GM19468 (cell line): Measurements from ENCODE around the gene EFHD1.

Experiments
- ATAC-seq: cut with Tn5 transposase; IDR thresholded peaks from one replicate; pipeline ENCODE4 v1.9.1; 2021; ENCODE audit warnings: mild to moderate bottlenecking, moderate library complexity, moderate number of reproducible peaks; ENCODE audit not compliant: unreplicated experiment; ENCODE audit errors: extremely low read depth

EFHD1 gene

GRCh38 chr2:232633413-232634205, at the start of gene EFHD1:
EFHD1 (plus strand) TSS chr2:232633604; CDS start chr2:232633705, 101 bp downstream.
- peak; percentile 26 for ATAC-seq

- no peak for ATAC-seq
These were observed 49.2 kb upstream of the EFHD1 start for GRCh38 chr2:232584238-232584637.

GRCh38 chr2:232586943-232587505, 46.4 kb upstream of the EFHD1 start:
- ATAC-seq, result no peak

- no peak for ATAC-seq
These were observed 45.9 kb upstream of the EFHD1 start for GRCh38 chr2:232587512-232587911.

GRCh38 chr2:232588031-232588430, 45.4 kb upstream of the EFHD1 start:
- ATAC-seq, result no peak

GRCh38 chr2:232588680-232589585, 44.5 kb upstream of the EFHD1 start:
- ATAC-seq, result no peak

- no peak for ATAC-seq
These were observed 40.5 kb upstream of the EFHD1 start for GRCh38 chr2:232592772-232593395.

GRCh38 chr2:232593982-232594381, 39.4 kb upstream of the EFHD1 start:
- no peak for ATAC-seq

- ATAC-seq, result no peak
These were observed 35.9 kb upstream of the EFHD1 start for GRCh38 chr2:232597362-232598079.

- ATAC-seq, result no peak
These were observed 35.1 kb upstream of the EFHD1 start for GRCh38 chr2:232598293-232598692.

GRCh38 chr2:232600053-232600773, 33.2 kb upstream of the EFHD1 start:
- no peak for ATAC-seq

GRCh38 chr2:232603283-232603682, 30.1 kb upstream of the EFHD1 start:
- no peak for ATAC-seq

- ATAC-seq, result no peak
These were observed 28.9 kb upstream of the EFHD1 start for GRCh38 chr2:232604535-232604934.

- ATAC-seq, result no peak
These were observed 26.4 kb upstream of the EFHD1 start for GRCh38 chr2:232607011-232607410.

- ATAC-seq, result no peak
These were observed 23.8 kb upstream of the EFHD1 start for GRCh38 chr2:232609607-232610006.

- no peak for ATAC-seq
These were observed 23.3 kb upstream of the EFHD1 start for GRCh38 chr2:232610081-232610480.

GRCh38 chr2:232611061-232611460, 22.3 kb upstream of the EFHD1 start:
- no peak for ATAC-seq

GRCh38 chr2:232611559-232612218, 21.7 kb upstream of the EFHD1 start:
- ATAC-seq, result no peak
